Neural progenitor cell (in vitro differentiated cells): ENCODE results near the gene ECEL1.

Source experiments
- CTCF ChIP-seq: fragments of 200-600 bp; sonication (generic); IDR thresholded peaks from 2 replicates; pipeline ENCODE4 v1.5.1; 2017; ENCODE audit warnings: antibody characterized with exemption, mild to moderate bottlenecking
- EZH2 ChIP-seq: fragments of 200-600 bp; sonication (generic); IDR thresholded peaks from 2 replicates; pipeline ENCODE4 v1.6.1; 2017; ENCODE audit warnings: antibody characterized with exemption, mild to moderate bottlenecking, moderate library complexity
- EZH2phosphoT487 ChIP-seq: fragments of 200-600 bp; sonication (generic); IDR thresholded peaks from 2 replicates; pipeline ENCODE4 v1.6.1; 2017; ENCODE audit warnings: antibody characterized with exemption

DNA sequence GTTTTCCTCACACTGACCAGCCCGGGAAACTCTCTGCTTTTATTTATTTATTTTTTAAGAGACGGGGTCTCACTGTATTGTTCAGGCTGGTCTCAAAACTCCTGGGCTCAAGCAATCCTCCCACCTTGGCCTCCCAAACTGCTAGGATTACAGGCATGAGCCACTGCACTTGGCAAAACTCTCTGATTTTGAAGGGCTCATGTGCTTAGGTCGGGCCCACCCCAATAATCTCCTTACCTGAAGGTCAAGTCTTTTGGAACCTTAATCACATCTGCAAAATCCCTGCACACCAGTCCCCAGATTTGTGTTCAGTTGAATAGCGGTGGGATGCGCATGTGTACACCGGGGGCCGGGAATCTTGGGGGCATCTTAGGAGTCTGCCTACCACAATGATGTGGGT is 7.7 kb upstream of the ECEL1 start:
- TF ChIP-seq CTCF: no peak
- no peak for TF ChIP-seq EZH2
- TF ChIP-seq EZH2phosphoT487: no peak
